HEK293 (cell line): ENCODE data around the gene STAB2.

ENCODE experiments used
- CTCF ChIA-PET: fragments of 350-600 bp; formaldehyde crosslinking; extraction: SDS; loops from one replicate; lab custom pipeline; 2021; ENCODE audit warnings: antibody characterized with exemption; lab: Yijun Ruan, JAX
- POLR2A ChIA-PET: fragments of 300-600 bp; formaldehyde crosslinking; extraction: SDS; loops from one replicate; lab custom pipeline; 2020; ENCODE audit warnings: antibody characterized with exemption, inconsistent platforms; lab: Yijun Ruan, JAX
- H3K27ac ChIP-seq: fragments of 200-500 bp; sonication (Bioruptor generic); 2 replicates; pipeline ENCODE4 v1.5.1; 2014; ENCODE audit warnings: low read depth, low read length, control low read depth, inconsistent platforms; ENCODE audit errors: extremely low read depth
- H3K36me3 ChIP-seq, 2 experiments: fragments of 200-500 bp in 1 of 2; sonication (Bioruptor generic) in 1 of 2; 1 replicate in 1 of 2; 2 replicates in 1 of 2; pipeline ENCODE4 v1.5.1; 2014 to 2017; ENCODE audit warnings: inconsistent platforms in 2 of 2, low read length in 2 of 2; ENCODE audit not compliant: control insufficient read depth in 2 of 2, insufficient read depth in 1 of 2
- H3K4me1 ChIP-seq: fragments of 200-500 bp; sonication (Bioruptor generic); 2 replicates; pipeline ENCODE4 v1.5.1; 2014; ENCODE audit warnings: mild to moderate bottlenecking, low read length, inconsistent platforms; ENCODE audit not compliant: control insufficient read depth, insufficient read depth
- H3K4me3 ChIP-seq: 2 replicates; pipeline ENCODE4 v1.5.1; 2011; ENCODE audit warnings: low read depth, mild to moderate bottlenecking, control low read depth, low read length, moderate library complexity
- H3K9me3 ChIP-seq: fragments of 200-500 bp; sonication (Bioruptor generic); 2 replicates; pipeline ENCODE4 v1.5.1; 2014; ENCODE audit warnings: low read depth, low read length, inconsistent platforms; ENCODE audit not compliant: control insufficient read depth, insufficient read depth
- ATF2 ChIP-seq: fragments of 450-650 bp; formaldehyde crosslinking; IDR thresholded peaks from 2 replicates; pipeline ENCODE4 v1.5.1; 2016; ENCODE audit warnings: missing biosample characterization, missing genetic modification characterization, low read depth
- GFI1B ChIP-seq: fragments of 450-650 bp; formaldehyde crosslinking; IDR thresholded peaks from 2 replicates; pipeline ENCODE4 v1.5.1; 2016; ENCODE audit warnings: missing biosample characterization, missing genetic modification characterization
- HOXA7 ChIP-seq: sonication (generic); formaldehyde crosslinking; IDR thresholded peaks from 2 replicates; pipeline ENCODE4 v1.8.1; 2022; ENCODE audit warnings: missing genetic modification reagents, borderline replicate concordance
- INSM2 ChIP-seq: fragments of 450-650 bp; formaldehyde crosslinking; IDR thresholded peaks from 2 replicates; pipeline ENCODE4 v1.5.1; 2016; ENCODE audit warnings: missing biosample characterization, missing genetic modification characterization
- KLF7 ChIP-seq: fragments of 450-650 bp; formaldehyde crosslinking; IDR thresholded peaks from 2 replicates; pipeline ENCODE4 v1.5.1; 2016; ENCODE audit warnings: missing biosample characterization, missing genetic modification characterization, borderline replicate concordance
- PRDM1 ChIP-seq: fragments of 450-650 bp; formaldehyde crosslinking; IDR thresholded peaks from 2 replicates; pipeline ENCODE4; 2016; ENCODE audit warnings: missing biosample characterization, missing genetic modification characterization
- ZFP69B ChIP-seq: fragments of 450-650 bp; formaldehyde crosslinking; IDR thresholded peaks from 2 replicates; pipeline ENCODE4 v1.5.1; 2016; ENCODE audit warnings: missing biosample characterization, missing genetic modification characterization
- ZNF10 ChIP-seq: fragments of 450-650 bp; formaldehyde crosslinking; IDR thresholded peaks from 2 replicates; pipeline ENCODE4 v1.5.1; 2017; ENCODE audit warnings: missing biosample characterization, missing genetic modification characterization
- ZNF146 ChIP-seq: fragments of 450-650 bp; formaldehyde crosslinking; IDR thresholded peaks from 2 replicates; pipeline ENCODE4 v1.5.1; 2016; ENCODE audit warnings: missing biosample characterization, missing genetic modification characterization
- ZNF174 ChIP-seq: fragments of 450-650 bp; formaldehyde crosslinking; IDR thresholded peaks from 2 replicates; pipeline ENCODE4 v1.5.0; 2017; ENCODE audit warnings: missing biosample characterization, mild to moderate bottlenecking, missing genetic modification characterization
- ZNF292 ChIP-seq: fragments of 450-650 bp; formaldehyde crosslinking; IDR thresholded peaks from 2 replicates; pipeline ENCODE4 v1.5.1; 2016; ENCODE audit warnings: low read depth, missing biosample characterization, missing genetic modification characterization, borderline replicate concordance
- ZNF362 ChIP-seq: fragments of 450-650 bp; formaldehyde crosslinking; IDR thresholded peaks from 2 replicates; pipeline ENCODE4 v1.5.1; 2016; ENCODE audit warnings: missing biosample characterization, missing genetic modification characterization
- ZNF398 ChIP-seq: fragments of 450-650 bp; formaldehyde crosslinking; IDR thresholded peaks from 2 replicates; pipeline ENCODE4 v1.5.1; 2017; ENCODE audit warnings: missing biosample characterization, missing genetic modification characterization
- ZNF473 ChIP-seq: fragments of 450-650 bp; formaldehyde crosslinking; IDR thresholded peaks from 2 replicates; pipeline ENCODE4 v1.5.1; 2017; ENCODE audit warnings: missing biosample characterization, missing genetic modification characterization
- ZNF558 ChIP-seq: fragments of 450-650 bp; formaldehyde crosslinking; IDR thresholded peaks from 2 replicates; pipeline ENCODE4 v1.5.1; 2016; ENCODE audit warnings: missing biosample characterization, missing genetic modification characterization
- ZNF626 ChIP-seq: fragments of 450-650 bp; sonication (Bioruptor Pico); formaldehyde crosslinking; IDR thresholded peaks from 2 replicates; pipeline ENCODE4 v1.5.1; 2018; ENCODE audit warnings: missing biosample characterization, missing genetic modification characterization, inconsistent platforms
- ZNF677 ChIP-seq: fragments of 450-650 bp; IDR thresholded peaks from 2 replicates; pipeline ENCODE4 v1.5.0; 2018; ENCODE audit warnings: missing biosample characterization, mild to moderate bottlenecking, missing genetic modification characterization, moderate library complexity
- TF ChIP-seq, protein P1 (sequence below): fragments of 450-650 bp; formaldehyde crosslinking; IDR thresholded peaks from 2 replicates; pipeline ENCODE4 v1.5.1; 2016; ENCODE audit warnings: missing biosample characterization, missing genetic modification characterization

The STAB2 gene

GRCh38 chr12:103705098-103705497 is 118.0 kb downstream of the STAB2 start:
- no peaks in the 10 kb centered on the region for H3K36me3 ChIP-seq
- CTCF ChIA-PET = interaction anchor here (1.6 kb wide), 1 partner anchor 11 kb away, joined by 4 read pairs; no protein-coding TSS in a partner anchor
- POLR2A ChIA-PET = no interaction called here
- no peaks in the 10 kb centered on the region for H3K9me3 ChIP-seq
- TF ChIP-seq ZNF398 (tag by site-specific recombination) (no peak), ZNF292 (tag by site-specific recombination) (no peak), ZNF677 (no peak), ZNF146 (tag by site-specific recombination) (no peak), INSM2 (tag by site-specific recombination) (no peak), PRDM1 (no peak), ZNF174 (no peak), ZNF558 (no peak), ZNF626 (tag by site-specific recombination) (no peak), ZNF473 (tag by site-specific recombination) (no peak), ZFP69B (tag by site-specific recombination) (no peak), HOXA7 (CRISPR knock-in tag) (no peak), ZNF10 (tag by site-specific recombination) (no peak), KLF7 (tag by site-specific recombination) (no peak), ATF2 (tag by site-specific recombination) (no peak), ZNF362 (tag by site-specific recombination) (no peak), GFI1B (tag by site-specific recombination) (no peak)
- TF ChIP-seq, protein P1, sequence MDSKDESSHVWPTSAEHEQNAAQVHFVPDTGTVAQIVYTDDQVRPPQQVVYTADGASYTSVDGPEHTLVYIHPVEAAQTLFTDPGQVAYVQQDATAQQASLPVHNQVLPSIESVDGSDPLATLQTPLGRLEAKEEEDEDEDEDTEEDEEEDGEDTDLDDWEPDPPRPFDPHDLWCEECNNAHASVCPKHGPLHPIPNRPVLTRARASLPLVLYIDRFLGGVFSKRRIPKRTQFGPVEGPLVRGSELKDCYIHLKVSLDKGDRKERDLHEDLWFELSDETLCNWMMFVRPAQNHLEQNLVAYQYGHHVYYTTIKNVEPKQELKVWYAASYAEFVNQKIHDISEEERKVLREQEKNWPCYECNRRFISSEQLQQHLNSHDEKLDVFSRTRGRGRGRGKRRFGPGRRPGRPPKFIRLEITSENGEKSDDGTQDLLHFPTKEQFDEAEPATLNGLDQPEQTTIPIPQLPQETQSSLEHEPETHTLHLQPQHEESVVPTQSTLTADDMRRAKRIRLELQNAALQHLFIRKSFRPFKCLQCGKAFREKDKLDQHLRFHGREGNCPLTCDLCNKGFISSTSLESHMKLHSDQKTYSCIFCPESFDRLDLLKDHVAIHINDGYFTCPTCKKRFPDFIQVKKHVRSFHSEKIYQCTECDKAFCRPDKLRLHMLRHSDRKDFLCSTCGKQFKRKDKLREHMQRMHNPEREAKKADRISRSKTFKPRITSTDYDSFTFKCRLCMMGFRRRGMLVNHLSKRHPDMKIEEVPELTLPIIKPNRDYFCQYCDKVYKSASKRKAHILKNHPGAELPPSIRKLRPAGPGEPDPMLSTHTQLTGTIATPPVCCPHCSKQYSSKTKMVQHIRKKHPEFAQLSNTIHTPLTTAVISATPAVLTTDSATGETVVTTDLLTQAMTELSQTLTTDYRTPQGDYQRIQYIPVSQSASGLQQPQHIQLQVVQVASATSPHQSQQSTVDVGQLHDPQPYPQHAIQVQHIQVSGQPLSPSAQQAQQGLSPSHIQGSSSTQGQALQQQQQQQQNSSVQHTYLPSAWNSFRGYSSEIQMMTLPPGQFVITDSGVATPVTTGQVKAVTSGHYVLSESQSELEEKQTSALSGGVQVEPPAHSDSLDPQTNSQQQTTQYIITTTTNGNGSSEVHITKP (tag by site-specific recombination) = no peak
- no peak overlapping the region for H3K27ac ChIP-seq
- no peak overlapping the region for H3K4me3 ChIP-seq
- no peaks in the 10 kb centered on the region for H3K4me1 ChIP-seq
